Measurements from ENCODE around the gene C19orf38.

The C19orf38 gene

GRCh38 chr19:10915130-10916091 is 67.2 kb downstream of the C19orf38 start:
- DNase-seq, result no peak

- no peak for DNase-seq
Measured at GRCh38 chr19:10916602-10917001, 68.4 kb downstream of the C19orf38 start.

GRCh38 chr19:10918359-10918758 is 70.1 kb downstream of the C19orf38 start:
- DNase-seq, result no peak
